ENCODE measurements around the gene AP1S1. TPM values are rescaled to one million over a fixed set of nuclear protein-coding genes. Genes with fewer than 3 reads are reported as not detected.
A peak's percentile ranks its signal among the peaks of the same experiment; 100 is the strongest.
"Not testable (repeated sequence)": the region's sequence is repeated elsewhere in the genome, so short reads cannot be mapped to it uniquely, and the experiment has no call there.

Gene AP1S1
- total RNA-seq, 1 donor from 2014 or later = 50.5 TPM

- DNase-seq (ENCODE audit: low spot score) = no peak
These were observed 16.6 kb downstream of the AP1S1 start for GRCh38 chr7:101170617-101171441.

GRCh38 chr7:101171442-101171837 is 17.2 kb downstream of the AP1S1 start:
- no peak for DNase-seq (ENCODE audit: low spot score)

- no peak for DNase-seq (ENCODE audit: low spot score)
These were observed 18.0 kb downstream of the AP1S1 start for GRCh38 chr7:101172005-101172853.

GRCh38 chr7:101172854-101173751 is 18.8 kb downstream of the AP1S1 start:
- DNase-seq (ENCODE audit: low spot score) = peak; percentile 76

- no peak for DNase-seq (ENCODE audit: low spot score)
These were observed 19.5 kb downstream of the AP1S1 start for GRCh38 chr7:101173752-101174244.

- no peak for DNase-seq (ENCODE audit: low spot score)
These were observed 20.1 kb downstream of the AP1S1 start for GRCh38 chr7:101174322-101174854.

GRCh38 chr7:101175664-101176063 is 21.4 kb downstream of the AP1S1 start:
- DNase-seq (ENCODE audit: low spot score) = no peak

GRCh38 chr7:101177644-101178043 is 23.4 kb downstream of the AP1S1 start:
- DNase-seq (ENCODE audit: low spot score) = no peak

- DNase-seq (ENCODE audit: low spot score) = no peak
These were observed 24.8 kb downstream of the AP1S1 start for GRCh38 chr7:101179117-101179516.

- no peak for DNase-seq (ENCODE audit: low spot score)
These were observed 25.4 kb downstream of the AP1S1 start for GRCh38 chr7:101179713-101180112.

GRCh38 chr7:101180130-101180755 is 26.0 kb downstream of the AP1S1 start, which contains the start of gene NAT16:
TSS of gene NAT16 (minus strand) at chr7:101180293. CDS start at chr7:101174807, 5,486 bp downstream.
- DNase-seq (ENCODE audit: low spot score) = no peak

GRCh38 chr7:101185258-101185839 is 31.1 kb downstream of the AP1S1 start:
- no peak for DNase-seq (ENCODE audit: low spot score)

- DNase-seq (ENCODE audit: low spot score) = no peak
These were observed 31.9 kb downstream of the AP1S1 start for GRCh38 chr7:101186194-101186593.

GRCh38 chr7:101186844-101187428 is 32.7 kb downstream of the AP1S1 start:
- DNase-seq (ENCODE audit: low spot score) = no peak

GRCh38 chr7:101189109-101189508 is 34.8 kb downstream of the AP1S1 start:
- no peak for DNase-seq (ENCODE audit: low spot score)

- DNase-seq (ENCODE audit: low spot score) = no peak
These were observed 41.6 kb downstream of the AP1S1 start for GRCh38 chr7:101195884-101196283.

GRCh38 chr7:101197991-101198390 is 43.7 kb downstream of the AP1S1 start:
- DNase-seq (ENCODE audit: low spot score) = no peak

GRCh38 chr7:101198476-101198875 is 44.2 kb downstream of the AP1S1 start:
- DNase-seq (ENCODE audit: low spot score) = no peak

- not testable (repeated sequence) for DNase-seq (ENCODE audit: low spot score)
These were observed 45.2 kb downstream of the AP1S1 start for GRCh38 chr7:101199522-101199921.

GRCh38 chr7:101200504-101200861 is 46.2 kb downstream of the AP1S1 start:
- no peak for DNase-seq (ENCODE audit: low spot score)

All from ureter (tissue), 1 donor.